ENCODE results near the gene KCNMA1. TPM values are rescaled to one million over a fixed set of nuclear protein-coding genes. Genes with fewer than 3 reads are reported as not detected.

The KCNMA1 gene
- total RNA-seq, 1 experiment from 2014 or later = 0.45 TPM

DNA sequence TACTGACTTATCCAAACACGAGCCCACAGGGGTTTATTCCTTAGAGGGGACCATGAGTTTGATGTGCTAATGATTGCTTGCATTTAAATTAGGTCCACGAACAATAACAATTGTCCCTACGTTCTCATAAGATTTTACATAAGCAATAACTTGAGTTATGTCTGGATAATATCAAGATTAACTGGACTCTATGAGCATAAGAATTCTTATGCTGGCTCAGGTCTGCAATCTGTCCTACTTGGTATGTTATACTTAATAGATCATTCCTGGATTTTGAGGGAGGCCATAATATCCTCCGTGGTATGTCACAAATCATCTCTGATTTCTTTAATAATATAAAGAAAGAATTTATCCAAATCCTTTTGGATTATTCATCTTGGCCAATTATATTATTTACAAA, 552.3 kb downstream of the KCNMA1 start:
- no TSS peak for BruUV-seq (replicated peaks)
- H3K9me3 Mint-ChIP-seq (ENCODE audit: low read depth, unreplicated experiment) = no peaks in the 10 kb centered on the region
- no peaks in the 10 kb centered on the region for H3K36me3 Mint-ChIP-seq (ENCODE audit: insufficient read depth, unreplicated experiment)
- TF ChIP-seq CTCF (IDR thresholded peaks at IDR 0.05; ENCODE audit: unreplicated experiment) = no peak
- intact Hi-C loops (cut with micrococcal nuclease; ENCODE audit: unreplicated experiment) = no loop called here
- CTCF ChIA-PET = no interaction called here
- no peak overlapping the region for H3K27ac Mint-ChIP-seq (ENCODE audit: unreplicated experiment)
- no peaks in the 10 kb centered on the region for H3K4me1 Mint-ChIP-seq (ENCODE audit: low read depth, unreplicated experiment)
- H3K4me3 Mint-ChIP-seq (ENCODE audit: low read depth, unreplicated experiment) = no peak overlapping the region
- DNase-seq = no peak
- peaks cover 61% of the 10 kb centered on the region for H3K27me3 Mint-ChIP-seq (ENCODE audit: unreplicated experiment)

DNA sequence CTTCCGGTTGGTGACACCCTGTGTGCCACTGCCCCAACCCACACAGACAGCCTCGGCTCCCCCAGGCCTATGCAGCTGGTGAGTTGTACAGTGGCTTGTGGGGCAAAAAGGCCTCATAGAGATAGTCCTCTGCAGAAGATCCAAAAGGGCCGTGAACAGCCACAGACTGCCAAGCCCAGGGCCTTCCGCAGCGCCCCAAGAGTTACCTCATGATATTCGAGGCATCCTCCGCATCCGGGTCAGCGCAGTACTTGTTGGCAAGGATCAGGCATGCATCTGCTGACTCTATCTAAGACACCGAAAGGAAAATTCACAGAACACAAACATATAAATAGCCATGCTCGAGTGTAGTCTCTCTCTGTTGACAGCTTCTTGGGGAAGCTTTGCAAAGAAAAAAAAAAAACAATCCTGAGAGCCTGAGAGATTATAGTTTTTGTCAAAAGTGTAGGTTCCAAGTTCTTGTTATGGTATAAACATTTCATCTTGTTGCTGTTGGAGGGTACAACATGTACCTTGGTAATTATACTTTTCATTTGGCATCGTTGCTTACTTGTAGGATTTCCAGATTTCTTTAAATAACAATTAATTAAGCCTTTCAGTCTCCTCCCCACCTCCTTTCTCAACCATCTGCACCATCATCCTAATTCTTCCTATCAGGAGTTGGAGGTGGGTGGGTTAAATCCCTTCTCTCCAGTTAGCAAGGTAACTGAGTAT, 553.0 kb downstream of the KCNMA1 start:
- no peak for DNase-seq
- BruUV-seq (replicated peaks) = no TSS peak
- no peak overlapping the region for H3K27ac Mint-ChIP-seq (ENCODE audit: unreplicated experiment)
- TF ChIP-seq CTCF (IDR thresholded peaks at IDR 0.05; ENCODE audit: unreplicated experiment) = no peak
- CTCF ChIA-PET = interaction anchor here (0.6 kb wide), 1 partner anchor 1349 kb away, joined by 3 read pairs; no protein-coding TSS in a partner anchor
- no peaks in the 10 kb centered on the region for H3K36me3 Mint-ChIP-seq (ENCODE audit: insufficient read depth, unreplicated experiment)
- H3K4me3 Mint-ChIP-seq (ENCODE audit: low read depth, unreplicated experiment) = no peak overlapping the region
- H3K4me1 Mint-ChIP-seq (ENCODE audit: low read depth, unreplicated experiment) = no peaks in the 10 kb centered on the region
- intact Hi-C loops (cut with micrococcal nuclease; ENCODE audit: unreplicated experiment) = no loop called here
- no peaks in the 10 kb centered on the region for H3K9me3 Mint-ChIP-seq (ENCODE audit: low read depth, unreplicated experiment)
- peaks cover 61% of the 10 kb centered on the region for H3K27me3 Mint-ChIP-seq (ENCODE audit: unreplicated experiment)

DNA sequence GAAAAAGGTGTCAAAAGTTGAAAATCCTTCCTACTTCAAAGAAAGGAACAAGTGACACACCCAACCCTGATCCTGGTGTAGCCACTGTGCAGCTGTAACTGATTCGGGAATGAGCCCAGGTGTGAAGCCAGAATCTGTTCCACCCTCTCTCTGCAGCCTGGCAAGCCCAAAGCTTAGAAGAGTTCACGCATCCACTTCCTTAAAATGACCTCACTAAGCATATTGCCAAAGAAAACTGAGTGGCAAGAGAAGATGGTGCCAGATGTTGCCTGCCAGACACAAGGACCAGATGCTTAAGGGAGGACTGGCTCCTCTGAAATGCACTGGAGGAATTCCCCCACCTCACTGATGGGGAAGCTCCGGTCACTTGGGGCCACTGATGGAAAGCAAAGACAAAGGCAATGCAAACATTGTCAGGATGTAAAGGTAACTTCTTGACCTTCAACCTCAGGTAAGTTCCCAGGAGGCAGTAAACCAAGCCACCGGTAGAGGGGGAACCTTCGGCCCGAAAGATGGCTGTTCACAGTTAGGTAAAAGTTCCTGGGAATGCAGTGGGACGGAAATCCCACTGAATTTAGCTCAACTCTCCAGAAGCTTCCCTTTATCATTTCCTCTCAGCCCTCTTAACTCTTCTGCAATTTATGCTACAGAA, 554.9 kb downstream of the KCNMA1 start:
- Mint-ChIP-seq H3K36me3 (ENCODE audit: insufficient read depth, unreplicated experiment) (no peaks in the 10 kb centered on the region), H3K4me1 (ENCODE audit: low read depth, unreplicated experiment) (no peaks in the 10 kb centered on the region), H3K9me3 (ENCODE audit: low read depth, unreplicated experiment) (no peaks in the 10 kb centered on the region), H3K4me3 (ENCODE audit: low read depth, unreplicated experiment) (no peak overlapping the region), H3K27ac (ENCODE audit: unreplicated experiment) (no peak overlapping the region), H3K27me3 (ENCODE audit: unreplicated experiment) (peaks cover 72% of the 10 kb centered on the region)
- peak; percentile 55 for TF ChIP-seq CTCF (IDR thresholded peaks at IDR 0.05; ENCODE audit: unreplicated experiment)
- no TSS peak for BruUV-seq (replicated peaks)
- peak; percentile 14 for DNase-seq
- CTCF ChIA-PET = no interaction called here
- intact Hi-C loops (cut with micrococcal nuclease; ENCODE audit: unreplicated experiment) = no loop called here

DNA sequence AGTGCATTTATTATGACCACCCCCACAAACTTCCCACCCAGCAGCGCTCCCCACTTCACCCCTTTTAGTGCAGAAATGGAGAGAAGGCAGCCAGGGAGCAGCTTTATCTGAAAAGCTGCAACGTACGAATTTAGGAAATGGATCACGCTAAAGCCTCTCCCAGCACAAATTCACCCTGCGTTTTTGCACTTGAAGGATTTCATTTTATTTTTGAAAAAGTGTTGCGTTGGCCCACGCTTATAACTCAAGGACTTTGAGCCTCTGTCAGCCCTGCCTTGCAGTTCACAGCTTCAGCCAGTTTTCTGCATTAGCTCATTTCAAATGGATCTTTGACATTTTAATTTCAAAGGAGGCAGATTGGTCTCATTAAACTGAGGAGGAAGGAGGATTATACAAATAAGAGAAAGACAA, 556.1 kb downstream of the KCNMA1 start:
- Mint-ChIP-seq H3K27ac (ENCODE audit: unreplicated experiment) (no peak overlapping the region), H3K36me3 (ENCODE audit: insufficient read depth, unreplicated experiment) (no peaks in the 10 kb centered on the region), H3K9me3 (ENCODE audit: low read depth, unreplicated experiment) (no peaks in the 10 kb centered on the region), H3K4me3 (ENCODE audit: low read depth, unreplicated experiment) (no peak overlapping the region), H3K27me3 (ENCODE audit: unreplicated experiment) (peaks cover 77% of the 10 kb centered on the region), H3K4me1 (ENCODE audit: low read depth, unreplicated experiment) (no peaks in the 10 kb centered on the region)
- intact Hi-C loops (cut with micrococcal nuclease; ENCODE audit: unreplicated experiment) = no loop called here
- TF ChIP-seq CTCF (IDR thresholded peaks at IDR 0.05; ENCODE audit: unreplicated experiment) = no peak
- CTCF ChIA-PET = interaction anchor here (0.6 to 0.7 kb wide), 2 partner anchors 17 to 732 kb away, joined by 3 to 4 read pairs; no protein-coding TSS in a partner anchor
- BruUV-seq (replicated peaks) = no TSS peak
- no peak for DNase-seq
